ENCODE results near the gene ADIPOR1. TPM values are rescaled to one million over a fixed set of nuclear protein-coding genes. Genes with fewer than 3 reads are reported as not detected.

The ADIPOR1 gene
- total RNA-seq, 1 experiment from 2014 or later, result 102 TPM

DNA sequence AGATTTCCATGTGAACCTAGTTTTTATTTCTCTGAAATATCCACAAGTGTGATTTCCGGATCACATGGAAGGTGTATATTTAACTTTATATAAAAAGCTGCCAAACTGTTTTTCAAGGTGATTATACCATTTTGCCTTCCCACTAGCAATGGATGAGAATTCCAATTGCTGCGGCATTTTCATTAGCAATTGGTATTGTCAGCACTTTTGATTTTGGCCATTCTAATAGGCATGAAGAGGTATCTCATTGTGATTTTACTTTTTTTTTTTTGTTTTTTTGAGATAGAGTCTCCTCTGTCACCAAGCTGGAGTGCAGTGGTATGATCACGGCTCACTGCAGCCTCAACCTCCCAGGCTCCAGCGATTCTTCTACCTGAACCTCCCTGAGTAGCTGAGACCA, 13.9 kb upstream of the ADIPOR1 start:
- DNase-seq (ENCODE audit: low read depth), result no peak

GRCh38 chr1:202968895-202969295, 10.8 kb upstream of the ADIPOR1 start:
- peak; percentile 71 for DNase-seq (ENCODE audit: low read depth)

- DNase-seq (ENCODE audit: low read depth), result no peak
These were observed 10.2 kb upstream of the ADIPOR1 start for GRCh38 chr1:202968351-202968750.

DNA sequence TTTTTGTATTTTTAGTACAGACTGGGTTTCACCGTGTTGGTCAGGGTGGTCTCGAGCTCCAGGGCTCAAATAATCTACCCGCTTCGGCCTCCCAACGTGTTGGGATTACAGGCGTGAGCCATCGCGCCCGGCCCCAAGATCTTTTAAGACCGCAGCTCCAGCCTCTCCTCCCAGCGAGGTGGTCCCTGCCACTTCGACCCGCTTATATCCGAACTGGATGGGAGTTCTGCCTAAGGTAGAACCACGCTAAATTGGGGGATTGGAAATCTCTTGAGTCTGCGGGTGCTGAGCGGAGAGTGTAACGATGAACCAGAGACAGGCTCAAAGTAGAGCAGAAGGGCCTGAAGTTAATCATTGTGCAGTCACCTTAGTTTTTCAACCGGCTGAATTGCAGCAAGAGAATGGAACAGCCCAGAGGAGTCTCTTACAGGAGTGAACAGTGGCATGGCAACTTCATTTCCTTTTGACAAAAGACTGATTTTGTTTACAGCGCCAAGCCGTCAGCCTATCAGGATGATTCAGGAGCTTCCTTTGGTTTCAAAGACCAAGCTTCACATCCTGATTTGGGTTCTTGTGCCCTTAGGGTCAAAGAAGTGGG, 9.7 kb upstream of the ADIPOR1 start:
- DNase-seq (ENCODE audit: low read depth), result no peak

- DNase-seq (ENCODE audit: low read depth), result no peak
These were observed 8.1 kb upstream of the ADIPOR1 start for GRCh38 chr1:202966006-202966898.

DNA sequence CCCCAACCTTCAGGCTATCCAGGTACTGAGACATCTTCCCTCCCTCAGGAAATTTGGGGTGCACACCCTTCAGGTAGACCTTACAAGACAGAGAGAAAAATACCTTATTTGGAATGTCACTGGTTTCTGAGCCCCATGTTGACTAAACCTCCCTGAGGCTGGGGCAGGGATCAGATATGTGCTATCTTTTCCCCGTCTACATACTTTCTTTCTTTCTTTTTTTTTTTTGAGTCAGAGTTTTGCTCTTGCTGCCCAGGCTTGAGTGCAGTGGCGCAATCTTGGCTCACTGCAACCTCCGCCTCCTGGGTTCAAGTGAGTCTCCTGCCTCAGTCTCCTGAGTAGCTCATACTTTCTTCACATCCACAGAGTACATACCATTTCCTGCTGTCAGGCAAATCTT, 7.3 kb upstream of the ADIPOR1 start:
- no peak for DNase-seq (ENCODE audit: low read depth)

DNA sequence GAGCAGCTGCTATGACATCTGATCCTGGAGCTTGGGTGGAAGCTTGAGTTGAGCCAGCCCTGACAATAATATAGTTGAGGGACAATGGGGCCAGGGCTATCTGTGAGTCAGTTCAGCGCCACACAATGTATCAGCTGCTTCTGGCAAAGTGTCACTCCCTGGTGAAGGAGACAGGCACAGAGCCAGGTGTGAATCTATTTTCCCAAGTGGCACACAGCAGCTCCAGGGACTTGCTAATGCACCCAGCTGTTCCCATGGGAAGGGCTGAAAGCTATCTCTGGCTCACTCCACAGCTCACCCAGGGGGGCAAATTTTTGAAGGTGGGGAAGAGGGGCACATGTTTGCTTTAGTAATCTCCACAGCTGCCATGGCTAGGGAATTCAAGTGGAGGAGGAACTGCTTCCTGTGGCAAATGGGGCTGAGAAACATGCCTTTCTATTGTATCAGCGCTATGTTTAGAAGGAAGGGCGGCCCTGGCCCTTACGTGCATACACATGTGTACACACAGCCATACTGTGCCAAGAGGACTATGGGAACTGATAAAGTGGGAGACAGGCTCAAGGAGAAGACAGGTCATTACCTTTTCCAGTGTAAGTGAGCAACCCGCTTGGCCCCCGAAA, 6.8 kb upstream of the ADIPOR1 start:
- peak; percentile 97 for DNase-seq (ENCODE audit: low read depth)

GRCh38 chr1:202961220-202961880, 3.2 kb upstream of the ADIPOR1 start:
- no peak for DNase-seq (ENCODE audit: low read depth)

DNA sequence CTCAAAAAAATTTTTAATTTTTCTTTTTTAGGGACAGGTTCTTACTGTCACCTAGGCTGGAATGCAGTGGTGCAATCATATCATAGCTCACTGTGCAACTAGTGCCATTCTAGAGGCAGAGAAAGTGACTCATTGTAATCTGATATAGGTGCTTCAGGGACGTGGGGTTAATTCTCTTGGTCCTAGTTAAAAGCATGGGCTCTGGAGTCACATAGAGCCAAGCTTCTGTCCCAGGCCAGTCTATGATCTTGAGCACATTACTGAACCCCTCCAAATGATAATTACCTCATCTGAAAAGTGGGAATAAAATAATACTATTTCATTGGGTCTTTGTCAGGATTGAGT, 1.1 kb upstream of the ADIPOR1 start:
- peak; percentile 78 for DNase-seq (ENCODE audit: low read depth)

- no peak for DNase-seq (ENCODE audit: low read depth)
These were observed 598 bp upstream of the ADIPOR1 start for GRCh38 chr1:202958544-202959275.

DNA sequence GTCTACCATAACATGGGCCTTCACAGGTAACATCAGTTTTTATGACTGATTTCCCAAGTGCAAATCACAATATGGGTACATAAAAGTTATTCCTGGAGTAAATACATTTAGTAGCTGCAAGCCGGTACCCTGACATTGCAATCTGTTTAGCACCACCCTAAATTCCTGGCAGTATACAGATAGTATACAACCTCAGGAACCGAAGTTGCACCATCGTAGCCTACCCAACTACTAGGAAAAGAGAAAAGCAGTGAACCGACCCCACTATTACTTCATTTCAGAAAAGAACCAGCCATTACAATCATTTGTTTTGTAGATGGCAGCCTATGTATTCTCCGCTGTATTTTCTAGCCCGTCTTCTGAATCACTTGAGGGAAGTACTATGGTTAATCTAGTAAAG, 1.1 kb downstream of the ADIPOR1 start:
- DNase-seq (ENCODE audit: low read depth), result no peak

DNA sequence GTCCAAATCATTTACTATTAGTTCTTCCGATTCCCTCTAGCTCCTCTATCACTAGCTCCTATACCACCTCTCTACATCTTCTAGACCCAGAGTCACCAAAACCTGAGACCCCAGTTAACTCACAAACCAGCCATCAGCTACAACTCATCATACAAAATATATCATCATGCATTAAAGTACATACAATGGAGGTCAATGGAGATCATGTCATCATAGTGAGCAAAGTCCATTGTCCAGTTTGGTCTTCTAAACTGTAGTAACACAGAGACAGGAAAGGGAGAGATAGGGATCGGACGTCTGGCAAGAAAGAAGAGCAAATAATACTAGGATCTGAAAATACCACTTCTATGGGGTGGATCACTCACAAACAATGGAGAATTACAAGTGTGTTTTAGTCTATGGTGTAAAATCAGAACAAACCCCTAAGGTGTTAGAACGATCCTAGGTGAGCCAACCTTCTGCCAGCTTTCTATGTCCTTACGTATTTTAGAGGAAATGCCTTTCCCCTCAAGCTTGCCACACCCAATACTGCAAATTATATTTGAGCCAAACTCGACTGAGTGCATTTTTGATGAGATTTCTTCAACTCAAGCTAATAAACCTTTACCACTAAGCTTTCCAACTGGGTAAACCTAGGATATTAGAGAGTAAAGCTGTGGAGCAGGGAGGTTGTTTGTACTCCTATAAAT, 3.9 kb downstream of the ADIPOR1 start:
- no peak for DNase-seq (ENCODE audit: low read depth)

- no peak for DNase-seq (ENCODE audit: low read depth)
These were observed 4.7 kb downstream of the ADIPOR1 start for GRCh38 chr1:202953392-202953791.

- DNase-seq (ENCODE audit: low read depth), result peak; percentile 73
These were observed 5.3 kb downstream of the ADIPOR1 start for GRCh38 chr1:202952818-202953217.

DNA sequence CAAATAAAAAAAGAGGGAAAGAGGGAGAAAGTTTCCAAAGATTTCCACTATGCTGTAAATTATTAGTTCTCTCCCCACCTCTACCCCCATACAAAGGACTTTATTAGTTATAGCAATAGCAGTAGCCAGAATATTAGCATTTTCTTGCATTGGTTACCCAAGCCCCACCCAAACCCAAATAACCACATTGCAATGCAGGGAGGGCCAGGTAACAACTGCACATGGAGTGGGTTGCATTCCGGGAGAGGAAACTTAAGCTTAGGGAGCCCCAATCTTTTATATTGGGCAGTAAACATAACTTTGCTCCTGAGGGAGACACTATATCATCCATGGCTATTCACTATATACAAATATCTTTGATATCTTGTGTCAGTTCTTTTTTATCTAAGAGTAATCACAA, 6.0 kb downstream of the ADIPOR1 start:
- DNase-seq (ENCODE audit: low read depth), result no peak

GRCh38 chr1:202951437-202951836, 6.7 kb downstream of the ADIPOR1 start:
- DNase-seq (ENCODE audit: low read depth), result no peak

DNA sequence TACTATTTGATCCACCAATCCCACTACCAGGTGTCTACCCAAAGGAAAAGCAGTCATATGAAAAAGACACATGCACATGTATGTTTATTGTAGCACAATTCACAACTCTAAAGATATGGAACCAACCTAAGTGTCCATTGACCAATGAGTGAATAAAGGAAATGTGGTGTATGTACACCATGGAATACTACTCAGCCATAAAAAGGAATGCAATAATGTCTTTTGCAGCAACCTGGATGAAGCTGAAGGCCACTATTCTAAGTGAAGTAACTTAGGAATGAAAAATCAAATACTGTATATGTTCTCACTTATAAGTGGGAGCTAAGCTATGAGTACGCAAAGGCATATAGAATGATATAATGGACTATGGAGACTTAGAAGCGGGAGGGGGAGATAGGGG, 12.6 kb downstream of the ADIPOR1 start:
- no peak for DNase-seq (ENCODE audit: low read depth)

GRCh38 chr1:202944438-202944921, 13.6 kb downstream of the ADIPOR1 start:
- DNase-seq (ENCODE audit: low read depth), result no peak

GRCh38 chr1:202942426-202942825, 15.7 kb downstream of the ADIPOR1 start:
- no peak for DNase-seq (ENCODE audit: low read depth)

- no peak for DNase-seq (ENCODE audit: low read depth)
These were observed 16.7 kb downstream of the ADIPOR1 start for GRCh38 chr1:202941372-202941771.

DNA sequence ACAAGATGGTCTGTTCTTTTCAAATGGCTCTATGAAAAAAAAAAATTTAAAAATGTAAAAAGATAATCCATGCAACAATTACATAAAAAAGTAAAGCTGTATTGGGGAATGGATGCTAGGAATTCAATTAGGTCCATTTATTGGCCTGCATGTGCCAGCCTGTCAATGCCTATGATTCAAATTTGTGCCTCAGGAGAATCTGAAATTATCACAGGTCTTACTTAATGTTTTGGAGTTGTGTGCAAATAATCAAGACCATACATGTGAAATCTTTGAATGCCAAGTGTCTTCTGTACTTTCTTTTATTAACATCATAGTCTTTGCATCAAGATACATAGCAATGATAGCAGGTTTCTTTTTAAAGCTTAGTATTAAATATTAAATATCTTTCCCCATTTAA, 17.6 kb downstream of the ADIPOR1 start:
- no peak for DNase-seq (ENCODE audit: low read depth)
